ENCODE results near the gene CPEB4.

DNA sequence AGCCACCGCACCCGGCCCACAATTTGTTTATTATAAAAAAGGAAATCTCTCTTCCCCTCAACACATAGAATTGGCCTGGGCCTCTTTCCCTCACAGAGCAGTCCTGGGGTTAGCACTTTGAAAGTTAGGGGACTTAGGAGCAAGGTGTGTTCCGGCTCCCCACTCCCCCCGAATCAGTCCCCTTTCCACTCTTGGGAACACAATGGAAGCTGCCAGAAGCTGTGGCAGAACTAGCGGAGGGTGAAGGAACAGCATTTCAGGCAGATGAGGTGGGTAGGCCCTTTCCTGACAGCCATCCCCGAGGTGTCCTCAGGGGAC, 84.4 kb downstream of the CPEB4 start:
- TF ChIP-seq, protein P1, sequence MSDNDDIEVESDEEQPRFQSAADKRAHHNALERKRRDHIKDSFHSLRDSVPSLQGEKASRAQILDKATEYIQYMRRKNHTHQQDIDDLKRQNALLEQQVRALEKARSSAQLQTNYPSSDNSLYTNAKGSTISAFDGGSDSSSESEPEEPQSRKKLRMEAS (IDR thresholded peaks at IDR 0.05) = no peak
- TF ChIP-seq, protein P2, sequence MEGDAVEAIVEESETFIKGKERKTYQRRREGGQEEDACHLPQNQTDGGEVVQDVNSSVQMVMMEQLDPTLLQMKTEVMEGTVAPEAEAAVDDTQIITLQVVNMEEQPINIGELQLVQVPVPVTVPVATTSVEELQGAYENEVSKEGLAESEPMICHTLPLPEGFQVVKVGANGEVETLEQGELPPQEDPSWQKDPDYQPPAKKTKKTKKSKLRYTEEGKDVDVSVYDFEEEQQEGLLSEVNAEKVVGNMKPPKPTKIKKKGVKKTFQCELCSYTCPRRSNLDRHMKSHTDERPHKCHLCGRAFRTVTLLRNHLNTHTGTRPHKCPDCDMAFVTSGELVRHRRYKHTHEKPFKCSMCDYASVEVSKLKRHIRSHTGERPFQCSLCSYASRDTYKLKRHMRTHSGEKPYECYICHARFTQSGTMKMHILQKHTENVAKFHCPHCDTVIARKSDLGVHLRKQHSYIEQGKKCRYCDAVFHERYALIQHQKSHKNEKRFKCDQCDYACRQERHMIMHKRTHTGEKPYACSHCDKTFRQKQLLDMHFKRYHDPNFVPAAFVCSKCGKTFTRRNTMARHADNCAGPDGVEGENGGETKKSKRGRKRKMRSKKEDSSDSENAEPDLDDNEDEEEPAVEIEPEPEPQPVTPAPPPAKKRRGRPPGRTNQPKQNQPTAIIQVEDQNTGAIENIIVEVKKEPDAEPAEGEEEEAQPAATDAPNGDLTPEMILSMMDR (IDR thresholded peaks at IDR 0.05 in 2 of 3, conservative IDR thresholded peaks at IDR 0.05 in 1 of 3; ENCODE audit: borderline replicate concordance in 1 of 3, insufficient read depth in 1 of 3, low read depth in 2 of 3, low read length in 2 of 3) = no peak
- no peak for TF ChIP-seq POLR2AphosphoS5 (IDR thresholded peaks at IDR 0.05; ENCODE audit: low read depth, low read length)
- TF ChIP-seq POLR2A (IDR thresholded peaks at IDR 0.05; ENCODE audit: borderline replicate concordance, extremely low read depth, insufficient read depth, insufficient read length) = no peak
- TF ChIP-seq, protein P3, sequence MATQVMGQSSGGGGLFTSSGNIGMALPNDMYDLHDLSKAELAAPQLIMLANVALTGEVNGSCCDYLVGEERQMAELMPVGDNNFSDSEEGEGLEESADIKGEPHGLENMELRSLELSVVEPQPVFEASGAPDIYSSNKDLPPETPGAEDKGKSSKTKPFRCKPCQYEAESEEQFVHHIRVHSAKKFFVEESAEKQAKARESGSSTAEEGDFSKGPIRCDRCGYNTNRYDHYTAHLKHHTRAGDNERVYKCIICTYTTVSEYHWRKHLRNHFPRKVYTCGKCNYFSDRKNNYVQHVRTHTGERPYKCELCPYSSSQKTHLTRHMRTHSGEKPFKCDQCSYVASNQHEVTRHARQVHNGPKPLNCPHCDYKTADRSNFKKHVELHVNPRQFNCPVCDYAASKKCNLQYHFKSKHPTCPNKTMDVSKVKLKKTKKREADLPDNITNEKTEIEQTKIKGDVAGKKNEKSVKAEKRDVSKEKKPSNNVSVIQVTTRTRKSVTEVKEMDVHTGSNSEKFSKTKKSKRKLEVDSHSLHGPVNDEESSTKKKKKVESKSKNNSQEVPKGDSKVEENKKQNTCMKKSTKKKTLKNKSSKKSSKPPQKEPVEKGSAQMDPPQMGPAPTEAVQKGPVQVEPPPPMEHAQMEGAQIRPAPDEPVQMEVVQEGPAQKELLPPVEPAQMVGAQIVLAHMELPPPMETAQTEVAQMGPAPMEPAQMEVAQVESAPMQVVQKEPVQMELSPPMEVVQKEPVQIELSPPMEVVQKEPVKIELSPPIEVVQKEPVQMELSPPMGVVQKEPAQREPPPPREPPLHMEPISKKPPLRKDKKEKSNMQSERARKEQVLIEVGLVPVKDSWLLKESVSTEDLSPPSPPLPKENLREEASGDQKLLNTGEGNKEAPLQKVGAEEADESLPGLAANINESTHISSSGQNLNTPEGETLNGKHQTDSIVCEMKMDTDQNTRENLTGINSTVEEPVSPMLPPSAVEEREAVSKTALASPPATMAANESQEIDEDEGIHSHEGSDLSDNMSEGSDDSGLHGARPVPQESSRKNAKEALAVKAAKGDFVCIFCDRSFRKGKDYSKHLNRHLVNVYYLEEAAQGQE (IDR thresholded peaks at IDR 0.05; ENCODE audit: low read depth) = no peak
- TF ChIP-seq RAD21 (IDR thresholded peaks at IDR 0.05; ENCODE audit: low read depth) = no peak
- no peak for TF ChIP-seq JUND (IDR thresholded peaks at IDR 0.05)
- TF ChIP-seq SRF (IDR thresholded peaks at IDR 0.05; ENCODE audit: low read depth) = no peak
- no peak for TF ChIP-seq EZH2 (IDR thresholded peaks at IDR 0.05)
- TF ChIP-seq YY1 (IDR thresholded peaks at IDR 0.05; ENCODE audit: extremely low read depth, insufficient replicate concordance, low read depth, low read length) = no peak
- TF ChIP-seq, protein P4, sequence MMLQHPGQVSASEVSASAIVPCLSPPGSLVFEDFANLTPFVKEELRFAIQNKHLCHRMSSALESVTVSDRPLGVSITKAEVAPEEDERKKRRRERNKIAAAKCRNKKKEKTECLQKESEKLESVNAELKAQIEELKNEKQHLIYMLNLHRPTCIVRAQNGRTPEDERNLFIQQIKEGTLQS (IDR thresholded peaks at IDR 0.05) = no peak
